T-helper 22 cell (primary cell): Measurements from ENCODE around the gene DDX39B.

Source experiments
- DNase-seq: peaks from one replicate; pipeline ENCODE4 v3.0.0-alpha.2; 2020; ENCODE audit warnings: low read depth

Gene DDX39B

GRCh38 chr6:31575952-31576685 is 34.3 kb upstream of the DDX39B start:
- DNase-seq, result no peak

GRCh38 chr6:31575335-31575901 is 33.6 kb upstream of the DDX39B start, which contains the start of gene TNF:
TSS of gene TNF (plus strand) at chr6:31575565. CDS start at chr6:31575742, 177 bp downstream.
- DNase-seq, result peak; percentile 76

- DNase-seq, result no peak
Observed at GRCh38 chr6:31574106-31575061, 32.6 kb upstream of the DDX39B start.

GRCh38 chr6:31573239-31574105 is 31.7 kb upstream of the DDX39B start:
- DNase-seq, result no peak

- DNase-seq, result peak; percentile 69
Observed at GRCh38 chr6:31572041-31572911, 30.5 kb upstream of the DDX39B start, which contains the start of gene LTA. TSS of gene LTA (plus strand) at chr6:31572289. CDS start at chr6:31572743, 454 bp downstream.

GRCh38 chr6:31569861-31570536 is 28.2 kb upstream of the DDX39B start:
- no peak for DNase-seq

GRCh38 chr6:31568537-31568961 is 26.7 kb upstream of the DDX39B start:
- peak; percentile 80 for DNase-seq

GRCh38 chr6:31567531-31568370 is 25.9 kb upstream of the DDX39B start:
- DNase-seq, result peak; percentile 45

- no peak for DNase-seq
Observed at GRCh38 chr6:31560697-31561058, 18.9 kb upstream of the DDX39B start.

GRCh38 chr6:31559958-31560696 is 18.3 kb upstream of the DDX39B start:
- DNase-seq, result peak; percentile 43

GRCh38 chr6:31559606-31559957 is 17.8 kb upstream of the DDX39B start:
- no peak for DNase-seq

GRCh38 chr6:31558631-31559500 is 17.1 kb upstream of the DDX39B start:
- DNase-seq, result peak; percentile 69

- no peak for DNase-seq
Observed at GRCh38 chr6:31558318-31558625, 16.5 kb upstream of the DDX39B start.

- no peak for DNase-seq
Observed at GRCh38 chr6:31557443-31558317, 15.9 kb upstream of the DDX39B start.

GRCh38 chr6:31556307-31556706 is 14.5 kb upstream of the DDX39B start:
- no peak for DNase-seq

GRCh38 chr6:31551371-31551770 is 9.6 kb upstream of the DDX39B start:
- DNase-seq, result peak; percentile 42

GRCh38 chr6:31548544-31548873 is 6.7 kb upstream of the DDX39B start:
- no peak for DNase-seq
